ENCODE results near the gene RUSF1.

DNA sequence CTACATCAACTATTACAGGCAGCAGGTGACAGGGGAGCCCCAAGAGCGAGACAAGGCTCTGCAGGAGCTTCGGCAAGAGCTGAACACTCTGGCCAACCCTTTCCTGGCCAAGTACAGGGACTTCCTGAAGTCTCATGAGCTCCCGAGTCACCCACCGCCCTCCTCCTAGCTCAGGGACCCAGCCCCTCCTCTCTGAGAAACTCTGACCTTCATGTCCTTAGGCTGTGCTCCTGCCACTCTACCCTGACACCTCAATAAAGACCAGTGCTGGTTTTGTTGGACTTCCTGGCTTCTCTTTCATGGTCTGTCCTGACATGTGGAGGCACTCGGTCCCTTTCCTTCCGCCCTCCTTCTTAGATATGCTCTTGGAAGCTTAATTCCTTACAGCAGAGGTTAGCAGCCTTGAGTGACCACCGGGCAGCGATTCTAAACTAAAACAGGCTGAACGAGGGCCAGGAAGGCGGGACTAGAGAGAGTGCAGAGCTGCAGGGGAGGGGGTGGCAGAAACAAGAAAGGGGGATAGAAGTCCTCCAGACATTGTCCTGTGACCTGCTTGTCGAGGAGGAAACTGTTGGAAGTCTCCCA lies 20.4 kb upstream of the RUSF1 start:
- TF ChIP-seq, protein P1, sequence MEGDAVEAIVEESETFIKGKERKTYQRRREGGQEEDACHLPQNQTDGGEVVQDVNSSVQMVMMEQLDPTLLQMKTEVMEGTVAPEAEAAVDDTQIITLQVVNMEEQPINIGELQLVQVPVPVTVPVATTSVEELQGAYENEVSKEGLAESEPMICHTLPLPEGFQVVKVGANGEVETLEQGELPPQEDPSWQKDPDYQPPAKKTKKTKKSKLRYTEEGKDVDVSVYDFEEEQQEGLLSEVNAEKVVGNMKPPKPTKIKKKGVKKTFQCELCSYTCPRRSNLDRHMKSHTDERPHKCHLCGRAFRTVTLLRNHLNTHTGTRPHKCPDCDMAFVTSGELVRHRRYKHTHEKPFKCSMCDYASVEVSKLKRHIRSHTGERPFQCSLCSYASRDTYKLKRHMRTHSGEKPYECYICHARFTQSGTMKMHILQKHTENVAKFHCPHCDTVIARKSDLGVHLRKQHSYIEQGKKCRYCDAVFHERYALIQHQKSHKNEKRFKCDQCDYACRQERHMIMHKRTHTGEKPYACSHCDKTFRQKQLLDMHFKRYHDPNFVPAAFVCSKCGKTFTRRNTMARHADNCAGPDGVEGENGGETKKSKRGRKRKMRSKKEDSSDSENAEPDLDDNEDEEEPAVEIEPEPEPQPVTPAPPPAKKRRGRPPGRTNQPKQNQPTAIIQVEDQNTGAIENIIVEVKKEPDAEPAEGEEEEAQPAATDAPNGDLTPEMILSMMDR (IDR thresholded peaks at IDR 0.05), result no peak
- TF ChIP-seq POLR2A (IDR thresholded peaks at IDR 0.05), result no peak
- no peak for TF ChIP-seq POLR2AphosphoS5 (IDR thresholded peaks at IDR 0.05; ENCODE audit: insufficient read depth in 1 of 2, low read depth in 1 of 2)

Measured in vagina (tissue), 2 donors.